Neural cell (in vitro differentiated cells): ENCODE measurements around the gene DAGLA.

Experiments
- POLR2AphosphoS5 ChIP-seq: IDR thresholded peaks from 2 replicates; pipeline ENCODE4 v1.6.1; 2012
- RAD21 ChIP-seq: fragments of 450-650 bp; conservative IDR thresholded peaks from 2 replicates; pipeline ENCODE4 v1.6.1; 2014; ENCODE audit warnings: antibody characterized with exemption, mild to moderate bottlenecking, moderate library complexity
- TF ChIP-seq, protein P1 (sequence below): fragments of 450-650 bp; IDR thresholded peaks from 2 replicates; pipeline ENCODE4 v1.5.1; 2014; ENCODE audit warnings: antibody characterized with exemption, mild to moderate bottlenecking, moderate library complexity; ENCODE audit not compliant: poor library complexity, severe bottlenecking

GRCh38 chr11:61650781-61651571 lies 29.2 kb upstream of the DAGLA start:
- no peak for TF ChIP-seq RAD21
- TF ChIP-seq, protein P1, sequence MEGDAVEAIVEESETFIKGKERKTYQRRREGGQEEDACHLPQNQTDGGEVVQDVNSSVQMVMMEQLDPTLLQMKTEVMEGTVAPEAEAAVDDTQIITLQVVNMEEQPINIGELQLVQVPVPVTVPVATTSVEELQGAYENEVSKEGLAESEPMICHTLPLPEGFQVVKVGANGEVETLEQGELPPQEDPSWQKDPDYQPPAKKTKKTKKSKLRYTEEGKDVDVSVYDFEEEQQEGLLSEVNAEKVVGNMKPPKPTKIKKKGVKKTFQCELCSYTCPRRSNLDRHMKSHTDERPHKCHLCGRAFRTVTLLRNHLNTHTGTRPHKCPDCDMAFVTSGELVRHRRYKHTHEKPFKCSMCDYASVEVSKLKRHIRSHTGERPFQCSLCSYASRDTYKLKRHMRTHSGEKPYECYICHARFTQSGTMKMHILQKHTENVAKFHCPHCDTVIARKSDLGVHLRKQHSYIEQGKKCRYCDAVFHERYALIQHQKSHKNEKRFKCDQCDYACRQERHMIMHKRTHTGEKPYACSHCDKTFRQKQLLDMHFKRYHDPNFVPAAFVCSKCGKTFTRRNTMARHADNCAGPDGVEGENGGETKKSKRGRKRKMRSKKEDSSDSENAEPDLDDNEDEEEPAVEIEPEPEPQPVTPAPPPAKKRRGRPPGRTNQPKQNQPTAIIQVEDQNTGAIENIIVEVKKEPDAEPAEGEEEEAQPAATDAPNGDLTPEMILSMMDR = no peak
- no peak for TF ChIP-seq POLR2AphosphoS5
